Measurements from ENCODE around the gene TNNI3. TPM values are rescaled to one million over a fixed set of nuclear protein-coding genes. Genes with fewer than 3 reads are reported as not detected.

The TNNI3 gene
- total and polyA plus RNA-seq, 10 of the 15 experiments (the other 5 are each of a cell fraction or from before 2014, with no cell fraction given): not detected

- TF ChIP-seq NFYA (IDR thresholded peaks at IDR 0.05; ENCODE audit: borderline replicate concordance, low read depth, low read length): no peak
- TF ChIP-seq RBBP5 (conservative IDR thresholded peaks at IDR 0.05): no peak
- TF ChIP-seq ZNF274 (IDR thresholded peaks at IDR 0.05; ENCODE audit: insufficient read depth, insufficient read length): no peak
- no peak for TF ChIP-seq SKIL (IDR thresholded peaks at IDR 0.05; ENCODE audit: low read depth, poor library complexity, severe bottlenecking)
- no peak for TF ChIP-seq REST (IDR thresholded peaks at IDR 0.05; ENCODE audit: low read depth, low read length)
- peak; percentile 95 for TF ChIP-seq SIX5 (IDR thresholded peaks at IDR 0.05; ENCODE audit: low read depth, low read length, severe bottlenecking)
- no peak for TF ChIP-seq IRF5 (IDR thresholded peaks at IDR 0.05; ENCODE audit: borderline replicate concordance)
- TF ChIP-seq IKZF1 (conservative IDR thresholded peaks at IDR 0.05): peak; percentile 98
- no peak for TF ChIP-seq JUNB (IDR thresholded peaks at IDR 0.05)
- TF ChIP-seq ZSCAN29 (IDR thresholded peaks at IDR 0.05): no peak
- TF ChIP-seq SIN3A (IDR thresholded peaks at IDR 0.05; ENCODE audit: low read depth, low read length): peak; percentile 47; the same call in 1 of the 2 replicates
- TF ChIP-seq RAD21 (IDR thresholded peaks at IDR 0.05; ENCODE audit: insufficient read depth, low read depth, low read length): no peak
- no peak for TF ChIP-seq ZNF24 (IDR thresholded peaks at IDR 0.05)
- no peak for TF ChIP-seq SREBF2 (IDR thresholded peaks at IDR 0.05; ENCODE audit: low read length)
- TF ChIP-seq RELB (IDR thresholded peaks at IDR 0.05; ENCODE audit: low read depth): peak; percentile 53; the same call in 1 of the 2 replicates
- TF ChIP-seq KLF5 (IDR thresholded peaks at IDR 0.05; ENCODE audit: partially characterized antibody): no peak
- no peak for TF ChIP-seq PML (IDR thresholded peaks at IDR 0.05; ENCODE audit: low read length)
- no peak for TF ChIP-seq E2F8 (IDR thresholded peaks at IDR 0.05; ENCODE audit: low read depth, partially characterized antibody)
- no peak for TF ChIP-seq IRF4 (IDR thresholded peaks at IDR 0.05; ENCODE audit: low read depth, low read length)
- peak; percentile 97 for TF ChIP-seq CREM (IDR thresholded peaks at IDR 0.05; ENCODE audit: low read depth)
These were observed 39.7 kb downstream of the TNNI3 start (continued) for GRCh38 chr19:55117663-55118391.

Data from GM12878 (cell line).